ENCODE measurements around the gene ENTPD5.
"Not testable (repeated sequence)": the region's sequence is repeated elsewhere in the genome, so short reads cannot be mapped to it uniquely, and the experiment has no call there.

Gene ENTPD5

GRCh38 chr14:73995977-73996378 lies 23.1 kb downstream of the ENTPD5 start:
- H3F3A ChIP-seq (ENCODE audit: insufficient read depth, low read length), result no peaks in the 10 kb centered on the region
- H3K27ac ChIP-seq (ENCODE audit: low read depth, low read length, poor library complexity, severe bottlenecking), result no peak overlapping the region
- H3K27me3 ChIP-seq (ENCODE audit: insufficient read depth, low read length), result no peaks in the 10 kb centered on the region
- no peaks in the 10 kb centered on the region for H3K9me3 ChIP-seq (ENCODE audit: low read length)
- no peak overlapping the region for H3K4me3 ChIP-seq (ENCODE audit: low read depth, low read length, poor library complexity, severe bottlenecking)
- H3K9ac ChIP-seq (ENCODE audit: low read length), result no peak overlapping the region
- H2AFZ ChIP-seq (ENCODE audit: low read length), result no peak overlapping the region
- no peak for TF ChIP-seq EZH2 (IDR thresholded peaks at IDR 0.05; ENCODE audit: borderline replicate concordance, low read length)
- no peak for TF ChIP-seq CTCF (IDR thresholded peaks at IDR 0.05; ENCODE audit: low read length)
- H3K4me2 ChIP-seq (ENCODE audit: low read length), result no peak overlapping the region
- H3K4me1 ChIP-seq (ENCODE audit: insufficient read depth, low read length, severe bottlenecking), result peaks cover 16% of the 10 kb centered on the region
- no peaks in the 10 kb centered on the region for H4K20me1 ChIP-seq (ENCODE audit: insufficient read depth, low read length)
- H3K79me2 ChIP-seq (ENCODE audit: insufficient read depth, low read length), result no peaks in the 10 kb centered on the region
- H3K36me3 ChIP-seq (ENCODE audit: insufficient read depth, low read length), result peaks cover 11% of the 10 kb centered on the region; the same call in 1 of the 2 replicates
- H3K9me2 ChIP-seq (ENCODE audit: low read depth, low read length), result no peaks in the 10 kb centered on the region

GRCh38 chr14:73994926-73995325 lies 24.2 kb downstream of the ENTPD5 start:
- H2AFZ ChIP-seq (ENCODE audit: low read length); H3K27me3 ChIP-seq (ENCODE audit: insufficient read depth, low read length): not testable (repeated sequence)

GRCh38 chr14:73991092-73991491 lies 28.0 kb downstream of the ENTPD5 start:
- Histone ChIP-seq H3K9ac (ENCODE audit: low read length) (no peak overlapping the region), H3K4me1 (ENCODE audit: insufficient read depth, low read length, severe bottlenecking) (peaks cover 16% of the 10 kb centered on the region), H3K27me3 (ENCODE audit: insufficient read depth, low read length) (no peaks in the 10 kb centered on the region), H3K4me2 (ENCODE audit: low read length) (no peak overlapping the region), H3K79me2 (ENCODE audit: insufficient read depth, low read length) (no peaks in the 10 kb centered on the region), H3K9me2 (ENCODE audit: low read depth, low read length) (no peaks in the 10 kb centered on the region), H2AFZ (ENCODE audit: low read length) (no peak overlapping the region), H3F3A (ENCODE audit: insufficient read depth, low read length) (no peaks in the 10 kb centered on the region), H4K20me1 (ENCODE audit: insufficient read depth, low read length) (no peaks in the 10 kb centered on the region), H3K4me3 (ENCODE audit: low read depth, low read length, poor library complexity, severe bottlenecking) (no peak overlapping the region), H3K9me3 (ENCODE audit: low read length) (no peaks in the 10 kb centered on the region), H3K36me3 (ENCODE audit: insufficient read depth, low read length) (peaks cover 22% of the 10 kb centered on the region), H3K27ac (ENCODE audit: low read depth, low read length, poor library complexity, severe bottlenecking) (no peak overlapping the region)
- TF ChIP-seq CTCF (IDR thresholded peaks at IDR 0.05; ENCODE audit: low read length), result no peak
- TF ChIP-seq EZH2 (IDR thresholded peaks at IDR 0.05; ENCODE audit: borderline replicate concordance, low read length), result no peak

More at GRCh38 chr14:73994926-73995325, 24.2 kb downstream of the ENTPD5 start:
- H3K9me3 ChIP-seq (ENCODE audit: low read length); H3K9ac ChIP-seq (ENCODE audit: low read length); H4K20me1 ChIP-seq (ENCODE audit: insufficient read depth, low read length); H3K4me3 ChIP-seq (ENCODE audit: low read depth, low read length, poor library complexity, severe bottlenecking); H3F3A ChIP-seq (ENCODE audit: insufficient read depth, low read length); H3K4me2 ChIP-seq (ENCODE audit: low read length); H3K79me2 ChIP-seq (ENCODE audit: insufficient read depth, low read length); H3K27ac ChIP-seq (ENCODE audit: low read depth, low read length, poor library complexity, severe bottlenecking); H3K9me2 ChIP-seq (ENCODE audit: low read depth, low read length): not testable (repeated sequence)
- Histone ChIP-seq H3K36me3 (ENCODE audit: insufficient read depth, low read length) (peaks cover 11% of the 10 kb centered on the region; the same call in 1 of the 2 replicates), H3K4me1 (ENCODE audit: insufficient read depth, low read length, severe bottlenecking) (peaks cover 16% of the 10 kb centered on the region)

GRCh38 chr14:73988656-73989055 lies 30.4 kb downstream of the ENTPD5 start:
- not testable (repeated sequence) for H3K4me2 ChIP-seq (ENCODE audit: low read length)

More at GRCh38 chr14:73988656-73989055, 30.4 kb downstream of the ENTPD5 start:
- not testable (repeated sequence) for H3K9me3 ChIP-seq (ENCODE audit: low read length); H3K27me3 ChIP-seq (ENCODE audit: insufficient read depth, low read length); H3K4me3 ChIP-seq (ENCODE audit: low read depth, low read length, poor library complexity, severe bottlenecking); H3K79me2 ChIP-seq (ENCODE audit: insufficient read depth, low read length); H2AFZ ChIP-seq (ENCODE audit: low read length); H3F3A ChIP-seq (ENCODE audit: insufficient read depth, low read length); H3K9me2 ChIP-seq (ENCODE audit: low read depth, low read length); H4K20me1 ChIP-seq (ENCODE audit: insufficient read depth, low read length); H3K27ac ChIP-seq (ENCODE audit: low read depth, low read length, poor library complexity, severe bottlenecking); H3K4me1 ChIP-seq (ENCODE audit: insufficient read depth, low read length, severe bottlenecking); H3K9ac ChIP-seq (ENCODE audit: low read length)
- peaks cover 28% of the 10 kb centered on the region for H3K36me3 ChIP-seq (ENCODE audit: insufficient read depth, low read length)
